Heart left ventricle (tissue), 13 donors: ENCODE data around the gene FGD3.

Source experiments
- POLR2A ChIP-seq, 2 donors: fragments of 450-650 bp; IDR thresholded peaks; one replicate each; pipeline ENCODE4 v1.6.1; 2017; ENCODE audit warnings: antibody characterized with exemption in 2 of 2, mild to moderate bottlenecking in 2 of 2, moderate library complexity in 2 of 2
- TF ChIP-seq, protein P1 (sequence below), 12 donors: fragments of 200-600 bp; sonication (generic) in 4 of 12; IDR thresholded peaks; one replicate each; pipeline versions ENCODE4 v1.5.0 to v1.8.0; 2018 to 2022; ENCODE audit warnings: antibody characterized with exemption in 12 of 12, mild to moderate bottlenecking in 5 of 12
- donor health status: ischemic (EF 13 %, LVEDD 7.1; RV severe dilation, severe dysfunction).
- donor health status: DM: no; HTN: yes; CAD: no.
- donor health status: DM: no; HTN: no; CAD: no.
- donor health status: ischemic (EF 25% LVEDD 6.9; RV normal size, moderate dysfunction).
- donor health status: ischemic (EF 25% LVEDD 5.7; RV mildly dilated, moderate dysfunction).
- donor health status: ischemic (EF 35%, LVEDD 5.7; RV mildly dilated, moderate dysfunction).
- donor health status: nonischemic (EF 11% LVEDD 7.7; RV severe dilation, severe dysfunction).
- donor health status: DM: yes; HTN: yes; CAD: no.
- donor health status: PGD.
- donor health status: ischemic (EF 29% LVEDD 5.4; RV normal size, mild dysfunction).
- donor health status: nonischemic (EF 23%, LVEDD 6.1; RV moderate dilation, normal function).

DNA sequence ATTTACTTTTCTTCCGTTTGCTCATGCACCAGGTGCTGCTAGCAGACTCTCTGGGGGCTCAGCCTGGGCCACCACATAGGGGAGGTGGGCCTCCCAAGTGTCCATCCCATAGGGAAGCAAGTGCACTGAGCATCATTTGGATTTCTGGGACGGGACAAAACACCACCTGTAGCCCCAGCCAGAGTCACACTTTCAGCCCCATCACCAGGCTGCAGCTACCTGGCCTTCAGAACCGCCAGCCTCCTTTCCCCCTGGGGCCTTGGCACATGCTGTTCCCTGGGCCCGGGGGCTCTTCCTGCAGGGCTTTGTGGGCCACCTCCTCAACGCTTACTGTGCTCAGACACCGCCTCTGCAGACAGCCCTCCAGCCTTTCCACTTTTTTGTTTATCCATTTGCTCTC is 91.6 kb downstream of the FGD3 start:
- TF ChIP-seq, protein P1, sequence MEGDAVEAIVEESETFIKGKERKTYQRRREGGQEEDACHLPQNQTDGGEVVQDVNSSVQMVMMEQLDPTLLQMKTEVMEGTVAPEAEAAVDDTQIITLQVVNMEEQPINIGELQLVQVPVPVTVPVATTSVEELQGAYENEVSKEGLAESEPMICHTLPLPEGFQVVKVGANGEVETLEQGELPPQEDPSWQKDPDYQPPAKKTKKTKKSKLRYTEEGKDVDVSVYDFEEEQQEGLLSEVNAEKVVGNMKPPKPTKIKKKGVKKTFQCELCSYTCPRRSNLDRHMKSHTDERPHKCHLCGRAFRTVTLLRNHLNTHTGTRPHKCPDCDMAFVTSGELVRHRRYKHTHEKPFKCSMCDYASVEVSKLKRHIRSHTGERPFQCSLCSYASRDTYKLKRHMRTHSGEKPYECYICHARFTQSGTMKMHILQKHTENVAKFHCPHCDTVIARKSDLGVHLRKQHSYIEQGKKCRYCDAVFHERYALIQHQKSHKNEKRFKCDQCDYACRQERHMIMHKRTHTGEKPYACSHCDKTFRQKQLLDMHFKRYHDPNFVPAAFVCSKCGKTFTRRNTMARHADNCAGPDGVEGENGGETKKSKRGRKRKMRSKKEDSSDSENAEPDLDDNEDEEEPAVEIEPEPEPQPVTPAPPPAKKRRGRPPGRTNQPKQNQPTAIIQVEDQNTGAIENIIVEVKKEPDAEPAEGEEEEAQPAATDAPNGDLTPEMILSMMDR (IDR thresholded peaks at IDR 0.05): no peak
- TF ChIP-seq POLR2A (IDR thresholded peaks at IDR 0.05): no peak
